Mesenchymal stem cell (in vitro differentiated cells and primary cell): ENCODE results near the gene CPNE7.

Source experiments
- DNase-seq: peaks from one replicate; pipeline ENCODE4 v3.0.0-alpha.2; 2013
- H2AFZ ChIP-seq: one replicate; pipeline ENCODE4 v1.6.1; 2013; ENCODE audit warnings: low read depth, mild to moderate bottlenecking, control low read depth, inconsistent platforms, low read length, moderate library complexity
- H2AK5ac ChIP-seq: 2 replicates; pipeline ENCODE4 v1.6.1; 2013; ENCODE audit warnings: low read length, moderate library complexity, mild to moderate bottlenecking, inconsistent platforms; ENCODE audit not compliant: severe bottlenecking
- H2BK120ac ChIP-seq: one replicate; pipeline ENCODE4 v1.6.1; 2013; ENCODE audit warnings: low read depth, mild to moderate bottlenecking, inconsistent platforms, low read length, moderate library complexity
- H2BK12ac ChIP-seq, 2 experiments: one replicate each; pipeline ENCODE4 v1.6.1; 2013; ENCODE audit warnings: inconsistent platforms in 2 of 2, low read length in 2 of 2, mild to moderate bottlenecking in 2 of 2, moderate library complexity in 2 of 2, control low read depth in 1 of 2
- H2BK15ac ChIP-seq: one replicate; pipeline ENCODE4 v1.6.1; 2013; ENCODE audit warnings: mild to moderate bottlenecking, low read depth, inconsistent platforms; ENCODE audit not compliant: poor library complexity, severe bottlenecking
- H2BK5ac ChIP-seq: 2 replicates; pipeline ENCODE4 v1.6.1; 2013; ENCODE audit warnings: low read depth, mild to moderate bottlenecking, low read length, control low read depth, inconsistent platforms; ENCODE audit not compliant: poor library complexity, severe bottlenecking
- H3K14ac ChIP-seq, 2 experiments: one replicate each; pipeline ENCODE4 v1.6.1; 2013; ENCODE audit warnings: inconsistent platforms in 2 of 2, low read length in 2 of 2, control low read depth in 1 of 2, mild to moderate bottlenecking in 1 of 2, moderate library complexity in 1 of 2
- H3K18ac ChIP-seq, 2 experiments: one replicate each; pipeline ENCODE4 v1.6.1; 2013; ENCODE audit warnings: inconsistent platforms in 2 of 2, low read length in 2 of 2, control low read depth in 1 of 2, low read depth in 1 of 2, mild to moderate bottlenecking in 1 of 2
- H3K23ac ChIP-seq, 2 experiments: one replicate each; pipeline ENCODE4 v1.6.1; 2013; ENCODE audit warnings: inconsistent platforms in 2 of 2, low read length in 2 of 2, mild to moderate bottlenecking in 2 of 2, moderate library complexity in 2 of 2, control low read depth in 1 of 2
- H3K27ac ChIP-seq: 2 replicates; pipeline ENCODE4 v1.5.1; 2013; ENCODE audit warnings: mild to moderate bottlenecking, moderate library complexity, low read length, control low read depth, inconsistent platforms; ENCODE audit not compliant: poor library complexity, severe bottlenecking
- H3K27me3 ChIP-seq, 2 experiments: 2 replicates each; pipeline versions ENCODE4 v1.6.1 to v1.7.0; 2013; ENCODE audit warnings: low read length in 2 of 2, mild to moderate bottlenecking in 2 of 2, moderate library complexity in 2 of 2, control low read depth in 1 of 2, inconsistent platforms in 1 of 2; ENCODE audit not compliant: control insufficient read depth in 1 of 2, insufficient read depth in 1 of 2
- H3K36me3 ChIP-seq, 2 experiments: 2 replicates each; pipeline versions ENCODE4 v1.6.1 to v1.7.0; 2013; ENCODE audit warnings: low read length in 2 of 2, control low read depth in 1 of 2, inconsistent platforms in 1 of 2, low read depth in 1 of 2, mild to moderate bottlenecking in 1 of 2; ENCODE audit not compliant: insufficient read depth in 2 of 2, control insufficient read depth in 1 of 2
- H3K4ac ChIP-seq, 2 experiments: one replicate each; pipeline ENCODE4 v1.6.1; 2013; ENCODE audit warnings: inconsistent platforms in 2 of 2, low read length in 2 of 2, mild to moderate bottlenecking in 2 of 2, moderate library complexity in 2 of 2, control low read depth in 1 of 2, low read depth in 1 of 2
- H3K4me1 ChIP-seq: 2 replicates; pipeline ENCODE4 v1.6.1; 2013; ENCODE audit warnings: low read depth, low read length, control low read depth; ENCODE audit not compliant: control insufficient read depth, insufficient read depth
- H3K4me2 ChIP-seq: 2 replicates; pipeline ENCODE4 v1.6.1; 2013; ENCODE audit warnings: low read length, mild to moderate bottlenecking, inconsistent platforms; ENCODE audit not compliant: poor library complexity, severe bottlenecking
- H3K4me3 ChIP-seq, 2 experiments: 2 replicates each; pipeline versions ENCODE4 v1.5.1 to v1.7.0; 2013; ENCODE audit warnings: low read length in 2 of 2, mild to moderate bottlenecking in 2 of 2, control low read depth in 1 of 2, low read depth in 1 of 2; ENCODE audit not compliant: insufficient read depth in 1 of 2
- H3K79me1 ChIP-seq: replicated peaks from 2 replicates; pipeline ENCODE4 v1.6.1; 2013; ENCODE audit warnings: mild to moderate bottlenecking, control low read depth, low read length, inconsistent platforms; ENCODE audit not compliant: poor library complexity, severe bottlenecking
- H3K9ac ChIP-seq: 2 replicates; pipeline ENCODE4 v1.7.0; 2013; ENCODE audit warnings: mild to moderate bottlenecking, low read length, moderate library complexity
- H3K9me3 ChIP-seq: 2 replicates; pipeline ENCODE4 v1.7.0; 2013; ENCODE audit warnings: mild to moderate bottlenecking, low read length; ENCODE audit not compliant: control insufficient read depth
- H4K8ac ChIP-seq: one replicate; pipeline ENCODE4 v1.6.1; 2013; ENCODE audit warnings: inconsistent platforms, mild to moderate bottlenecking, low read length, moderate library complexity
- H4K91ac ChIP-seq: one replicate; pipeline ENCODE4 v1.6.1; 2013; ENCODE audit warnings: mild to moderate bottlenecking, low read length, inconsistent platforms
- WGBS: methylation state at CpG from one replicate; pipeline ENCODE4 v1.1.7; 2013; ENCODE audit warnings: mixed read lengths; 5-methylcytosine and 5-hydroxymethylcytosine counted together

Gene CPNE7

DNA sequence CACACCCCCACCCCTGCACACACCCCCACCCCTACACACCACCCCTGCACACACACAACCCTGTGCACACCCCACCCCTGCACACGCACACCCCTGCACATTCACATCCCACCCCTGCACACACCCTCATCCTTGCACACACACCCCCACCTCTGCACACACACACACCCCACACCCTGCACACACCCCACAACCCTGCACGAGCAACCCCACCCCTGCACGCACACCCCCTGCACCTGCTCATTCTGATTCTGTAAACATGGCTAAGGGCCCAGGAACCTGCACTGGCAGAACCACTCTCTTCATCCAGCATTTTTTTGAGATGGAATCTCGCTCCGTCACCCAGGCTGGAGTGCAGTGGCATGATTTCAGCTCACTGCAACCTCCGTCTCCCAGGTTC lies 63.8 kb downstream of the CPNE7 start:
- H3K27me3 ChIP-seq = peaks cover 0 to 25% of the 10 kb centered on the region in 2 experiments
- DNase-seq = no peak
- no peak overlapping the region for H3K27ac ChIP-seq
- no peak overlapping the region for H2BK5ac ChIP-seq
- no peak overlapping the region for H2AK5ac ChIP-seq
- H4K8ac ChIP-seq = no peak overlapping the region
- H3K4me1 ChIP-seq = peaks cover 8% of the 10 kb centered on the region
- no peak overlapping the region for H2BK120ac ChIP-seq
- H3K9ac ChIP-seq = no peak overlapping the region
- H3K36me3 ChIP-seq = peaks cover 0 to 10% of the 10 kb centered on the region in 2 experiments
- H3K4ac ChIP-seq = no peak overlapping the region
- H2BK15ac ChIP-seq = no peak overlapping the region
- no peak overlapping the region for H3K23ac ChIP-seq
- no peak overlapping the region for H3K14ac ChIP-seq
- no peaks in the 10 kb centered on the region for H3K79me1 ChIP-seq
- no peak overlapping the region for H3K4me3 ChIP-seq
- H4K91ac ChIP-seq = no peak overlapping the region
- H3K9me3 ChIP-seq = no peaks in the 10 kb centered on the region
- 94% methylated on average over 6 of the region's 6 CpGs for WGBS
- H3K4me2 ChIP-seq = no peak overlapping the region
- H2AFZ ChIP-seq = no peak overlapping the region
- H2BK12ac ChIP-seq = no peak overlapping the region
- no peak overlapping the region for H3K18ac ChIP-seq

DNA sequence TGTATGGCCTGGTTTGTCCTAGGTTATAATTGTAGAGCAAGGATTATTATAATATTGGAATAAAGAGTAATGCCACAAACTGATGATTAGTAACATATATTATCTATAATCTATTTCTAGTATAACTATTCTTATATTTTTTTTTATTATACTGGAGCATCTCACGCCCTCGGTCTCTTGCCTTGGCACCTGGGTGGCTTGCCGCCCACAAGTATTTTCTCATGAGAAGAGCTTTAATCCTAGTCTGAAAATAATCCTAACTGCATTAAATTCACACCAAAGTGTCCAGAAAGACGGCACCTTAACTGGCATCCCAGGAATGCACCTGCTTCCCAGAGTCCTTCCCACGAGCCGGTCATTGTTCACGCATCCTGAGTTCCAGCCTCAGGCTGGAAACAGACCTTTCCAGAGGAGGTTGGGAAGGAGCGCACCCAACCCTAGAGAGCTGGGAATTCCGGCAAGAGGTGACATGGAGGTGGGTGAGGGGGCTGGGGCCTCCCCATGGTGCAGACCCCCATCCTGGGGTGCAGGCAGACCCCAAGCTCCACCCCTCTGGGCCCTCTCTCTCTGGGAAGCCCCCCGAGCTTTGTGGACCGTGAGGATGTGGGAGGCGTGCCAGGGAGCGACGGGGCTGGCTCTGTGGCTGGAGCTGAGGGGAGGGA lies 66.0 kb downstream of the CPNE7 start:
- Histone ChIP-seq H3K27ac (no peak overlapping the region), H2BK120ac (no peak overlapping the region), H3K14ac (no peak overlapping the region), H3K36me3 (peaks cover 19 to 30% of the 10 kb centered on the region in 2 experiments), H2AFZ (no peak overlapping the region), H4K91ac (no peak overlapping the region), H3K9ac (peak overlapping the region; percentile 71), H3K4me1 (peaks cover 8% of the 10 kb centered on the region), H3K27me3 (peaks cover 0 to 12% of the 10 kb centered on the region in 2 experiments), H2BK15ac (no peak overlapping the region), H3K9me3 (no peaks in the 10 kb centered on the region), H2BK5ac (no peak overlapping the region), H3K4me3 (peak overlapping the region in 1 of 2 experiments; percentile 77), H4K8ac (no peak overlapping the region), H2BK12ac (no peak overlapping the region), H2AK5ac (no peak overlapping the region), H3K4me2 (no peak overlapping the region), H3K79me1 (peaks cover 6% of the 10 kb centered on the region), H3K18ac (no peak overlapping the region), H3K23ac (no peak overlapping the region), H3K4ac (no peak overlapping the region)
- WGBS = 88% methylated on average over 14 of the region's 14 CpGs
- no peak for DNase-seq

- WGBS = 94% methylated on average over 10 of the region's 13 CpGs
- H3K79me1 ChIP-seq = peaks cover 12% of the 10 kb centered on the region
- peaks cover 26 to 40% of the 10 kb centered on the region in 2 experiments for H3K36me3 ChIP-seq
Measured at GRCh38 chr16:89642574-89642973, 67.0 kb downstream of the CPNE7 start.

DNA sequence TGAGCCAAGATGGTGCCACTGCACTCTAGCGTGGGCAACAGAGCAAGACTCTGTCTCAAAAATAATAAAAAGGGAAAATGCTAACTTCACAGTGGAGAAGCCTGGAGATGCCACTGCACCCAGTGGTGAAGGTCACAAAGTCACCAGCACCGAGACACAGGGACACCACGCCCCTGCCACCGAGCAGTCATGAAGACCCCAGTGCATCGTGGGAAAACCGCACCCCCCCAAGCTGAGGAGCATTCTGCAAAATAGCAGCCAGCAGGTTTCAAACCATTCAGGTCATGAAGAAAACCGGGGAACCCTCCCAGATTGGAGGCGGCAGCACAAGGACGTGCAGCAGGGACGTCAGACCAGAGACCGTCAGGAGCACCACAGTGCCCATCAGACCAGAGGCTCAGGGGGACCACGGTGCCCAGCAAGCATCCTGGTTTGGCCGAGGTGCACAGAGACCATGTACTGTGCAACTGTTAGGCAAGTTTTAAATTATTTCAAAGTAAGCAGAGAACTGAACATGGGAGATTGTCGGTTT lies 68.3 kb downstream of the CPNE7 start:
- peaks cover 12% of the 10 kb centered on the region for H3K79me1 ChIP-seq
- no peak overlapping the region for H3K4me2 ChIP-seq
- no peak for DNase-seq
- peaks cover 4% of the 10 kb centered on the region for H3K4me1 ChIP-seq
- H2BK15ac ChIP-seq = no peak overlapping the region
- no peak overlapping the region for H4K8ac ChIP-seq
- no peak overlapping the region for H3K4ac ChIP-seq
- no peak overlapping the region for H3K27ac ChIP-seq
- no peak overlapping the region for H2BK12ac ChIP-seq
- WGBS = 88% methylated on average over 14 of the region's 14 CpGs
- H2AFZ ChIP-seq = no peak overlapping the region
- H2AK5ac ChIP-seq = no peak overlapping the region
- H3K27me3 ChIP-seq = peaks cover 0 to 2% of the 10 kb centered on the region in 2 experiments
- no peak overlapping the region for H3K23ac ChIP-seq
- H3K4me3 ChIP-seq = no peak overlapping the region
- no peak overlapping the region for H3K9ac ChIP-seq
- H3K18ac ChIP-seq = no peak overlapping the region
- H3K14ac ChIP-seq = no peak overlapping the region
- no peak overlapping the region for H4K91ac ChIP-seq
- H3K36me3 ChIP-seq = peaks cover 30 to 47% of the 10 kb centered on the region in 2 experiments
- no peak overlapping the region for H2BK5ac ChIP-seq
- no peak overlapping the region for H2BK120ac ChIP-seq
- no peaks in the 10 kb centered on the region for H3K9me3 ChIP-seq

More at GRCh38 chr16:89642574-89642973, 67.0 kb downstream of the CPNE7 start:
- H3K4ac ChIP-seq = no peak overlapping the region
- no peak overlapping the region for H3K14ac ChIP-seq
- H2BK12ac ChIP-seq = no peak overlapping the region
- H3K9me3 ChIP-seq = no peaks in the 10 kb centered on the region
- H4K8ac ChIP-seq = no peak overlapping the region
- H2BK15ac ChIP-seq = no peak overlapping the region
- DNase-seq = no peak
- H3K4me2 ChIP-seq = no peak overlapping the region
- H3K27ac ChIP-seq = no peak overlapping the region
- H3K4me3 ChIP-seq = no peak overlapping the region
- no peak overlapping the region for H2BK5ac ChIP-seq
- H3K23ac ChIP-seq = no peak overlapping the region
- peaks cover 4% of the 10 kb centered on the region for H3K4me1 ChIP-seq
- H4K91ac ChIP-seq = no peak overlapping the region
- no peak overlapping the region for H2AFZ ChIP-seq
- peaks cover 0 to 8% of the 10 kb centered on the region in 2 experiments for H3K27me3 ChIP-seq
- H3K18ac ChIP-seq = no peak overlapping the region
- H3K9ac ChIP-seq = no peak overlapping the region
- no peak overlapping the region for H2AK5ac ChIP-seq
- no peak overlapping the region for H2BK120ac ChIP-seq
